GM12875 (cell line): ENCODE measurements around the gene SLC17A7.

Source experiments
- H3K4me3 ChIP-seq: one replicate; pipeline ENCODE4 v1.5.1; 2011; ENCODE audit warnings: low read depth, low read length, control low read depth
- CTCF ChIP-seq: IDR thresholded peaks from 2 replicates; pipeline ENCODE4 v1.5.1; 2011; ENCODE audit warnings: low read depth, mild to moderate bottlenecking, control low read depth, inconsistent platforms, low read length, moderate library complexity, borderline replicate concordance; ENCODE audit not compliant: insufficient read depth

SLC17A7 gene

DNA sequence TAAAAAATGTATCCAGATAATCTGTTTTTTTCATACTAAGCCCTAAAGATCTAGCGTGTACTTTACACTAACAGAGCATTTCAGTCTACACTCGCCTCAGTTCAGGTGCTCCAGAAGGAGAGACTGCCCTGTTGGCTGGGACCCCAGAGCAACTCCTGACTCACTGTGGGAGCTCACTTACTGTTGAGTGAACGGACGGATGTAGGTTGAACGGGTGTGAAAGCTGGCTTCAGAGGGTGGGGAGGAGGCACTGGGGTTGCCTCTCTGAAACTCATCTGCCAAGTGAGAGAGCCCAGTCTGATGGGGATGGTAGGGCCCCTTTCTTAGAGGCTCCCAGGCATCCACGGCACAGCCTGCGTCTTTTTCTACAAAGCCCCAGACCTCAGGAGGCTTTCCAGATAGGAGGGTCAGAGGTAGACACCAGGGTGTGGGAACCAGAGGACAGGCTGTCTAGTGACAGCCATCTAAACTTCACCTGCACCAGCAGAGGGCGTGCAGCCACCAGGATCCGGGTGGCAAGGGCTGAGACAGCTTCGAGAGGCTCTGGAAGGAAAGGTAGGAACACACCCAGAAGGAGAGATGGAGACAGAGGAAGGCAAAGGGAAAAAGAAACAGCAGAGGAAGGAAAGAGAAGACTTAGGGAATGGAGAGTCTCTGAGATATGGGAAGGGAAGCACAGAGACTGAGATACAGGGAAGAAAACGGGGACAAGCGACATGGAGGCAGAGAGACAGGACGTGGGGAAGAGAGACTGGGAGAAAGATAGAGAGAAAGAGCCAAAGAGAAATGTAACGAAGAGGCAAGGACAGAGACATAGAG, 49.5 kb downstream of the SLC17A7 start:
- H3K4me3 ChIP-seq, result no peak overlapping the region
- peak; percentile 81 for TF ChIP-seq CTCF

- TF ChIP-seq CTCF, result no peak
- no peak overlapping the region for H3K4me3 ChIP-seq
Measured at GRCh38 chr19:49390929-49391359, 50.4 kb downstream of the SLC17A7 start.

DNA sequence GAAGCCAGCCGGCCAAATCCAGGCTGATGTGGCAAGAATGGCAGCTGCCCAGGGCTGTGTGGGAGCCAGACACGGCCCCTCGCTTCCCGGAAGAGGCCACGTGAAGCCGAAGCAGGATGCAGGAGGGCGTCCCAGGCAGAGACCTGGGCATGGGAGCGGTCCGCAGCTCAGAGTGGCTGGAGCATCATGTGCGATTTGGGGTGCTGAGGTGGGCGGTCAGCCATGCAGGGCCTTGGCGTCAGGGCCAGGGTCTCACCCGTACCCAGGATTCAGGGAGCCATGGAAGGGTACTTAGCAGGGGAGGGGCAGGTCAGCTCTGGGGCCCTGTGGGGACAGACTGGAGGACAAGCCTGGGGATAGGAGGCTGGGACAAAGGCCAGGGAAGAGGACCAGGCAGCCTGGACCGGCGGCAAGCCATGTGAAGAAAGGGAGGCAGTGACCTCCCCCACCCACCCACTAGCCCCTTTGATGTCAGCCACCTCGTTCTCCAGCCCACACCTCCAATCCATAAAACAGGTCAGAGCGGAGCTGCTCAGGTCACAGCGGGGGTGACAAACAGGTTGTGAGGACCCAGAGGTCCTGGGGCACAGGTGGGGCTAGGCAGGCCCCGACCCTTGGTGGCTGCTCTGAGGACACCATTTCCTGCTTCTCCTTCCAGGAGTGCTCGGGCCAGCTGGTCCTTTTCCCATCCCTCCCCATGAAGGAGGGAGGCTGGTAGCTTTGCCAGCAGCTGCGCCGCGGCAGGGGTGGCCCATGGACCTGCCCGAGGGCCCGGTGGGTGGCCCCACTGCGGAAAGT, 51.0 kb downstream of the SLC17A7 start:
- H3K4me3 ChIP-seq, result no peak overlapping the region
- TF ChIP-seq CTCF, result no peak

- no peak overlapping the region for H3K4me3 ChIP-seq
- TF ChIP-seq CTCF, result no peak
Measured at GRCh38 chr19:49389406-49389805, 51.9 kb downstream of the SLC17A7 start.

DNA sequence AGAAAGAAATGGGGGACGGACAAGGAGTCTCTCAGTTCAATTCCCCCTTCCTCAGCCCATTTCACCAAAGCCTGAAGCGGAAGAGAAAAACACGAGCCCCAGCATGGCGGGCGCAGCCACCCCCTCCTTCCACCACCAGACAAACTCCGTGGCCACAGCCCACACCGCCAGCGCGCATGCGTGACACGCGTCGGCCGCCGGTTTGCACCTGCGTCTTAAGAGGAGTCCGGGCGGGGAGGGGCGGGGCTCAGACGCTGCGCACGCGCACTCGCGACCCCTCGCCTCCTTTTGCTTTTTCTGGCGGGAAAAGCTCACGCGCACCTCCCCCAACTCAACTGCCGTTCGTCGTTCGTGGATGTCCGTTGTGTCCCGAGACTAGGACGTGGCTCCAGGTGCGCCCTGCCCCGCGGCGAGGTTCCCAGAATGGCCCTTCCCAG, 53.4 kb downstream of the SLC17A7 start, which contains the start of gene KASH5:
Gene KASH5, plus strand, starts transcription at position 314 of the 437 bp plus-strand sequence. CDS start 2,635 bp downstream, outside the sequence.
- H3K4me3 ChIP-seq, result peak within 1 kb of the TSS; percentile 15
- no peak for TF ChIP-seq CTCF

GRCh38 chr19:49383599-49383998, 57.7 kb downstream of the SLC17A7 start:
- no peak overlapping the region for H3K4me3 ChIP-seq
- TF ChIP-seq CTCF, result no peak
